Natural killer cell (primary cell): ENCODE data around the gene RBM19. TPM values are rescaled to one million over a fixed set of nuclear protein-coding genes. Genes with fewer than 3 reads are reported as not detected.

Experiments used
- ATAC-seq, 3 donors: fragments of 150-1000 bp in 2 of 3; fragments of 200-7000 bp in 1 of 3; cut with Tn5 transposase; 1 replicate in 1 of 3; 2 replicates in 2 of 3; pipeline ENCODE4 v1.10.0; 2021; ENCODE audit warnings: mild to moderate bottlenecking in 2 of 3, moderate library complexity in 2 of 3
- DNase-seq, 2 donors: peaks; one replicate each; pipeline versions ENCODE4 v3.0.0 to v3.0.0-alpha.2; 2013 to 2021; ENCODE audit warnings: mixed read lengths in 1 of 2
- H3K27ac ChIP-seq: one replicate; pipeline ENCODE4 v1.5.1; 2013; ENCODE audit warnings: mild to moderate bottlenecking, low read length
- H3K27me3 ChIP-seq: one replicate; pipeline ENCODE4 v1.6.1; 2013; ENCODE audit warnings: low read length; ENCODE audit not compliant: control insufficient read depth, insufficient read depth
- H3K36me3 ChIP-seq: one replicate; pipeline ENCODE4 v1.6.1; 2013; ENCODE audit warnings: low read length; ENCODE audit not compliant: control insufficient read depth, insufficient read depth
- H3K4me1 ChIP-seq: one replicate; pipeline ENCODE4 v1.6.1; 2013; ENCODE audit warnings: low read length; ENCODE audit not compliant: control insufficient read depth, insufficient read depth
- H3K4me3 ChIP-seq: one replicate; pipeline ENCODE4 v1.5.1; 2013; ENCODE audit warnings: low read length
- H3K9me3 ChIP-seq: one replicate; pipeline ENCODE4 v1.6.1; 2013; ENCODE audit warnings: low read length; ENCODE audit not compliant: control insufficient read depth, insufficient read depth
- H3K27ac Mint-ChIP-seq, 2 donors: one replicate each; pipeline ENCODE4 v1.8.0; 2022; ENCODE audit warnings: mild to moderate bottlenecking in 2 of 2, mixed read lengths in 2 of 2, moderate library complexity in 1 of 2
- H3K27me3 Mint-ChIP-seq, 2 donors: one replicate each; pipeline ENCODE4 v1.8.0; 2022; ENCODE audit warnings: low read depth in 2 of 2, mixed read lengths in 2 of 2
- H3K36me3 Mint-ChIP-seq: one replicate; pipeline ENCODE4 v1.8.0; 2022; ENCODE audit warnings: mixed read lengths
- H3K4me1 Mint-ChIP-seq, 2 donors: one replicate each; pipeline ENCODE4 v1.8.0; 2022; ENCODE audit warnings: mixed read lengths in 2 of 2
- H3K4me3 Mint-ChIP-seq: one replicate; pipeline ENCODE4 v1.8.0; 2022; ENCODE audit warnings: mild to moderate bottlenecking, moderate library complexity, mixed read lengths
- H3K9me3 Mint-ChIP-seq, 2 donors: one replicate each; pipeline ENCODE4 v1.8.0; 2022; ENCODE audit warnings: mixed read lengths in 2 of 2
- WGBS: methylation state at CpG from one replicate; pipeline ENCODE4 v1.1.7; 2013; ENCODE audit warnings: missing lambda C conversion rate; ENCODE audit not compliant: insufficient coverage; 5-methylcytosine and 5-hydroxymethylcytosine counted together
- intact Hi-C: fragments of 100-400 bp; cut with micrococcal nuclease; formaldehyde crosslinking; loops from one replicate; pipeline ENCODE4 v1.14.2; 2022
- total RNA-seq, 4 donors: library from RNA; stranded (reverse); fragments of 120-200 nt in 1 of 4; gene quantifications; one replicate each; pipeline versions ENCODE4 v1.2.3 to v1.2.4, GENCODE V29; 2013 to 2022
- TF ChIP-seq, protein P1 (sequence below): fragments of 200-600 bp; IDR thresholded peaks from one replicate; pipeline ENCODE4 v1.8.0; 2022; ENCODE audit warnings: antibody characterized with exemption

The RBM19 gene
- 10 to 100 TPM; 49.9 to 70.6 (median 60.9) TPM for total RNA-seq
- total RNA-seq (2013), result 34.7 TPM

DNA sequence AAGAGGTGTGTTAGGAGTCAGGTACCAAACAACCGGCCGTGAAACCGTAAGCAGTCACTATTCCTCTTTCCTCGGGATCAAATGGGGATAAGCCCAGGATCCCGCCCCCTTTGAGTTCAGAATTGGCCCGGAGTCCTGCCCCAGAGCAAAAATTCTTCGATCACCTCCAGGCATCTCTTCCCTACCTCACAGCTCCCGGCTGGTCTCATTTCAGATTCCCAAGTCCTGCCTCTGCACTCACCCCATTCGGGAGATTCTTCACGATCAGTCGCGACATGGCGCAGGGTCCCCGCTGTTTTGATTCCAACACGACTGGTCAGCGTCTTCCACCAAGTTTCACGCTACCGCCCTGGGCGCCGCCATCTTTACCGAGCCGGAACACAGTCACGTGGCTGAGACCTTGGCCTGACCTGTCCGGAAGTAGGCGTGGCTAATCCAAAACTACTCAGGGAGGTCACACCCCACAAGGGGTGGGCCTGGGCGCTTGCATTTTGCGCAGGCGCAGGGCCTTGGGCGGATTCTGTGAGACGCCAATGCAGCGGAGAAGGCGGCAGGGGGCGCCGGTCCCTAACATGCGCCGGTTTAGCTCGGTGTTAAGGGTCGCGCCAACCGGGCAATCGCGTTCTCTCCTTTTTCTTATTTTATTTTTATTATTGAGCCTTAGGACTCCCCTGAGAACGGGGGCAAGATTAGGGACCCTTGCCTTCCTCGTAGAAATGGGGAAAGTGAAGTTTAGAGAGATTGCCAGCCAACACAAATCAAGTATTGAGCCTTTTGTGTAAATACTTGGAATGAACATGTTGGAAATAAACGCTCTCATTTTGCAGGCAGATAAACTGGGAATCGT is at the start of gene RBM19:
TSS of gene RBM19 (minus strand) at position 375 of the 847 bp plus-strand sequence. CDS start at position 277, 98 bp downstream.
- Histone ChIP-seq H3K9me3 (no peaks in the 10 kb centered on the region), H3K36me3 (peaks cover 13% of the 10 kb centered on the region), H3K27ac (peak within 1 kb of the TSS; percentile 30), H3K4me1 (peaks cover 20% of the 10 kb centered on the region), H3K27me3 (no peaks in the 10 kb centered on the region), H3K4me3 (peak within 1 kb of the TSS; percentile 82)
- Mint-ChIP-seq H3K36me3 (no peaks in the 10 kb centered on the region), H3K4me1 (peaks cover 37 to 38% of the 10 kb centered on the region in 2 donors), H3K4me3 (peak within 1 kb of the TSS; percentile 100), H3K9me3 (no peaks in the 10 kb centered on the region), H3K27ac (peak within 1 kb of the TSS; percentile 97 to 100), H3K27me3 (peaks cover 20 to 26% of the 10 kb centered on the region in 2 donors)
- DNase-seq (peak; percentile 96 to 99), ATAC-seq (peak; percentile 99 to 100 (median 99))
- intact Hi-C loops, result loop anchor here (1.0 kb wide), 1 partner anchor 542 kb away; no protein-coding TSS in a partner anchor
- TF ChIP-seq, protein P1, sequence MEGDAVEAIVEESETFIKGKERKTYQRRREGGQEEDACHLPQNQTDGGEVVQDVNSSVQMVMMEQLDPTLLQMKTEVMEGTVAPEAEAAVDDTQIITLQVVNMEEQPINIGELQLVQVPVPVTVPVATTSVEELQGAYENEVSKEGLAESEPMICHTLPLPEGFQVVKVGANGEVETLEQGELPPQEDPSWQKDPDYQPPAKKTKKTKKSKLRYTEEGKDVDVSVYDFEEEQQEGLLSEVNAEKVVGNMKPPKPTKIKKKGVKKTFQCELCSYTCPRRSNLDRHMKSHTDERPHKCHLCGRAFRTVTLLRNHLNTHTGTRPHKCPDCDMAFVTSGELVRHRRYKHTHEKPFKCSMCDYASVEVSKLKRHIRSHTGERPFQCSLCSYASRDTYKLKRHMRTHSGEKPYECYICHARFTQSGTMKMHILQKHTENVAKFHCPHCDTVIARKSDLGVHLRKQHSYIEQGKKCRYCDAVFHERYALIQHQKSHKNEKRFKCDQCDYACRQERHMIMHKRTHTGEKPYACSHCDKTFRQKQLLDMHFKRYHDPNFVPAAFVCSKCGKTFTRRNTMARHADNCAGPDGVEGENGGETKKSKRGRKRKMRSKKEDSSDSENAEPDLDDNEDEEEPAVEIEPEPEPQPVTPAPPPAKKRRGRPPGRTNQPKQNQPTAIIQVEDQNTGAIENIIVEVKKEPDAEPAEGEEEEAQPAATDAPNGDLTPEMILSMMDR, result peak; percentile 87
- WGBS, result under 1% methylated on average over 44 of the region's 46 CpGs

DNA sequence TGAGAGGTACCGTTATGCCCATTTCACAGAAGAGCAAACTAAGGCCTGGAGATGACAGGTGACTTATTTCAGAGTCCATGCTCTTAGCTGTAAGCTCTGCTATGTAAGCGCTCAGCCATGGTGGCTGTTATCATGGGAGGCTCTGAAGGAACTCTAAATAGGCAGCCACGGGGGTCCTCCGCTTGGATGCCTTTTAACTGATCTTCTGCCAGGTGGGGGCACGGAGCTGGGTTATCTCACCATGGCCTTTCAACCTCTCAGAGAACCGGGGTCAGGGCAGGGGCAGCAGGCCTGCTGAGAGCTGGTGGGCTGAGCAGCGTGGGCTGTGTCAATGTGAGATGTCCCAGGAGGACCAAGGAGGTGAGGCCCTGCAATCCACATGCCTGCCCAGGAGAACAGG is 49.7 kb upstream of the RBM19 start:
- Mint-ChIP-seq H3K27me3 (peaks cover 2 to 34% of the 10 kb centered on the region in 2 donors), H3K9me3 (no peaks in the 10 kb centered on the region), H3K27ac (no peak overlapping the region), H3K4me3 (no peak overlapping the region), H3K36me3 (no peaks in the 10 kb centered on the region), H3K4me1 (no peaks in the 10 kb centered on the region)
- Histone ChIP-seq H3K27me3 (no peaks in the 10 kb centered on the region), H3K27ac (no peak overlapping the region), H3K9me3 (no peaks in the 10 kb centered on the region), H3K4me3 (no peak overlapping the region), H3K36me3 (no peaks in the 10 kb centered on the region), H3K4me1 (no peaks in the 10 kb centered on the region)
- ATAC-seq (no peak), DNase-seq (no peak)
- TF ChIP-seq, protein P1, result no peak
- WGBS, result 41% methylated on average over 7 of the region's 7 CpGs
- intact Hi-C loops, result no loop called here

DNA sequence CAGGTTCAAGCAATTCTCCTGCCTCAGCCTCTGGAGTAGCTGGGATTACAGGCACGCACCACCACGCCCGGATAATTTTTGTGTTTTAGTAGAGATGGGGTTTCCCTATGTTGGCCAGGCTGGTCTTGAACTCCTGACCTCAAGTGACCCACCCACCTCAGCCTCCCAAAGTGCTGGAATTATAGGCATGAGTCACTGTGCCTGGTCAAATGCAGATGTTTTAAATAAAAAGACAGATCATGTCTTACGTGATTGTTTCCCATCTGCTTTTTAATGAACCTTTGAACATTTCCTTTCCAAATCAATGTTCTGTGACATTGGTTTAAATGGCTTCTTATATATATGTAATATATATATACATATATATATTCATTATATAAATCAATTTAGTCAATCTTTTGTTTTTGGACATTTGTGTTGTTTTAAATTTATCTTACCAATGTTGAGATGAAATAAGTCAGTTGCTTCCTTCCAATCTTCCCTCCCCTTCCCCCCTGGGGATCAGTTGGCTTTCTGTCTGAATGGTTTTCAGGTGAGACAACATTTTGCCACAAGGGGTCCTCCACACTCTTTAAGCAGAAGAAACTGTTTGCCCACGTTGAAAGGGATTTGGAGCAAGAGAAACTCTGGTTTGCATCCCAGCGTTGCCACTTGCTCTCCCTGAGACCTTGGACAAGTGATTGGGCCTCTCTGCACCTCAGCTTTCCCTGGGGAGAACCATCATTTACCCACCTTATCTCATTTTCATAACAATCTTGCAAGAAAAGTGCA is 47.6 kb upstream of the RBM19 start:
- Histone ChIP-seq H3K9me3 (no peaks in the 10 kb centered on the region), H3K4me3 (no peak overlapping the region), H3K36me3 (no peaks in the 10 kb centered on the region), H3K27ac (no peak overlapping the region), H3K27me3 (no peaks in the 10 kb centered on the region), H3K4me1 (no peaks in the 10 kb centered on the region)
- H3K4me3 Mint-ChIP-seq, result no peak overlapping the region
- DNase-seq (no peak), ATAC-seq (no peak)
- no peaks in the 10 kb centered on the region for H3K9me3 Mint-ChIP-seq
- H3K27ac Mint-ChIP-seq, result no peak overlapping the region
- intact Hi-C loops, result no loop called here
- 57% methylated on average over 5 of the region's 6 CpGs for WGBS
- TF ChIP-seq, protein P1, result no peak
- H3K27me3 Mint-ChIP-seq, result peaks cover 4 to 23% of the 10 kb centered on the region in 2 donors
- H3K36me3 Mint-ChIP-seq, result no peaks in the 10 kb centered on the region
- H3K4me1 Mint-ChIP-seq, result no peaks in the 10 kb centered on the region
